IgD-negative memory B cell (primary cell): Measurements from ENCODE around the gene CBARP. TPM values are rescaled to one million over a fixed set of nuclear protein-coding genes. Genes with fewer than 3 reads are reported as not detected.

Source experiments
- H3K27ac Mint-ChIP-seq, 3 donors: one replicate each; pipeline ENCODE4 v1.8.0; 2020 to 2022; ENCODE audit warnings: mild to moderate bottlenecking in 3 of 3, mixed read lengths in 3 of 3, moderate library complexity in 1 of 3
- H3K27me3 Mint-ChIP-seq: one replicate; pipeline ENCODE4 v1.8.0; 2021; ENCODE audit warnings: mixed read lengths
- H3K36me3 Mint-ChIP-seq: one replicate; pipeline ENCODE4 v1.8.0; 2020; ENCODE audit warnings: mild to moderate bottlenecking, mixed read lengths
- H3K4me1 Mint-ChIP-seq, 3 donors: one replicate each; pipeline ENCODE4 v1.8.0; 2020 to 2022; ENCODE audit warnings: mixed read lengths in 3 of 3, mild to moderate bottlenecking in 1 of 3
- H3K4me3 Mint-ChIP-seq, 4 donors: one replicate each; pipeline ENCODE4 v1.8.0; 2020 to 2022; ENCODE audit warnings: mild to moderate bottlenecking in 4 of 4, mixed read lengths in 4 of 4, moderate library complexity in 3 of 4
- H3K9me3 Mint-ChIP-seq, 3 donors: one replicate each; pipeline ENCODE4 v1.8.0; 2020 to 2021; ENCODE audit warnings: mixed read lengths in 3 of 3, mild to moderate bottlenecking in 1 of 3
- polyA plus RNA-seq: library from polyadenylated mRNA; unstranded; fragments of 300-500 nt; fragmentation: Illumina TruSeq; gene quantifications from one replicate; pipeline ENCODE4 v1.2.3, GENCODE V29; 2021

Gene CBARP
- polyA plus RNA-seq = not detected

- Mint-ChIP-seq H3K4me3 (peak within 1 kb of the TSS; percentile 84 to 94 (median 88)), H3K36me3 (peaks cover 2% of the 10 kb centered on the region), H3K4me1 (peaks cover 5 to 13% (median 12%) of the 10 kb centered on the region in 3 donors), H3K9me3 (peaks cover 0 to 2% (median 0%) of the 10 kb centered on the region in 3 donors), H3K27ac (peak within 1 kb of the TSS; percentile 63 to 95 (median 71)), H3K27me3 (peaks cover 8% of the 10 kb centered on the region)
These were observed at the start of gene CBARP for GRCh38 chr19:1237754-1238368. CBARP (minus strand) TSS chr19:1238005; CDS start chr19:1236100, 1,905 bp downstream.

- Mint-ChIP-seq H3K36me3 (no peaks in the 10 kb centered on the region), H3K9me3 (peaks cover 0 to 2% (median 0%) of the 10 kb centered on the region in 3 donors), H3K4me1 (peaks cover 0 to 7% (median 2%) of the 10 kb centered on the region in 3 donors), H3K4me3 (peak overlapping the region in 2 of 4 donors; percentile 62 to 86), H3K27me3 (peaks cover 35% of the 10 kb centered on the region), H3K27ac (no peak overlapping the region)
These were observed 48.9 kb upstream of the CBARP start for GRCh38 chr19:1286487-1287353.

- Mint-ChIP-seq H3K36me3 (no peaks in the 10 kb centered on the region), H3K4me1 (peaks cover 0 to 7% (median 2%) of the 10 kb centered on the region in 3 donors), H3K27ac (peak within 1 kb of the TSS in 1 of 3 donors; percentile 51), H3K9me3 (peaks cover 0 to 2% (median 0%) of the 10 kb centered on the region in 3 donors), H3K27me3 (peaks cover 33% of the 10 kb centered on the region), H3K4me3 (peak within 1 kb of the TSS; percentile 32 to 86 (median 49))
These were observed 48.0 kb upstream of the CBARP start, which contains the start of gene EFNA2 for GRCh38 chr19:1285737-1286360. EFNA2 (plus strand) TSS chr19:1285873; CDS start chr19:1286169, 296 bp downstream.

- Mint-ChIP-seq H3K27me3 (peaks cover 33% of the 10 kb centered on the region), H3K27ac (peak overlapping the region in 1 of 3 donors; percentile 51)
These were observed 47.4 kb upstream of the CBARP start for GRCh38 chr19:1284979-1285736.

GRCh38 chr19:1284293-1284978 is 46.6 kb upstream of the CBARP start:
- peaks cover 34% of the 10 kb centered on the region for H3K27me3 Mint-ChIP-seq
- H3K9me3 Mint-ChIP-seq = peaks cover 0 to 2% (median 0%) of the 10 kb centered on the region in 3 donors
- peaks cover 4 to 13% (median 6%) of the 10 kb centered on the region in 3 donors for H3K4me1 Mint-ChIP-seq
- peaks cover 4% of the 10 kb centered on the region for H3K36me3 Mint-ChIP-seq
- H3K4me3 Mint-ChIP-seq = peak overlapping the region in 3 of 4 donors; percentile 5 to 80 (median 36)
- H3K27ac Mint-ChIP-seq = peak overlapping the region in 1 of 3 donors; percentile 51

More at GRCh38 chr19:1284979-1285736, 47.4 kb upstream of the CBARP start:
- peaks cover 0 to 2% (median 0%) of the 10 kb centered on the region in 3 donors for H3K9me3 Mint-ChIP-seq
- H3K36me3 Mint-ChIP-seq = peaks cover 2% of the 10 kb centered on the region
- peaks cover 0 to 9% (median 2%) of the 10 kb centered on the region in 3 donors for H3K4me1 Mint-ChIP-seq
- H3K4me3 Mint-ChIP-seq = peak overlapping the region in 3 of 4 donors; percentile 32 to 36 (median 33)

- Mint-ChIP-seq H3K4me3 (peak overlapping the region in 1 of 4 donors; percentile 36), H3K4me1 (peaks cover 5 to 13% (median 6%) of the 10 kb centered on the region in 3 donors), H3K9me3 (peaks cover 0 to 2% (median 0%) of the 10 kb centered on the region in 3 donors), H3K27ac (no peak overlapping the region), H3K36me3 (peaks cover 4% of the 10 kb centered on the region), H3K27me3 (peaks cover 30% of the 10 kb centered on the region)
These were observed 46.1 kb upstream of the CBARP start for GRCh38 chr19:1283917-1284292.

- H3K4me3 Mint-ChIP-seq = peak overlapping the region in 2 of 4 donors; percentile 12 to 39
- peaks cover 4% of the 10 kb centered on the region for H3K36me3 Mint-ChIP-seq
- H3K9me3 Mint-ChIP-seq = peaks cover 0 to 2% (median 0%) of the 10 kb centered on the region in 3 donors
- H3K4me1 Mint-ChIP-seq = peaks cover 5 to 13% (median 6%) of the 10 kb centered on the region in 3 donors
- no peak overlapping the region for H3K27ac Mint-ChIP-seq
- peaks cover 29% of the 10 kb centered on the region for H3K27me3 Mint-ChIP-seq
These were observed 45.6 kb upstream of the CBARP start for GRCh38 chr19:1283207-1283916.

GRCh38 chr19:1282588-1283206 is 44.9 kb upstream of the CBARP start:
- Mint-ChIP-seq H3K4me3 (peak overlapping the region in 2 of 4 donors; percentile 12 to 39), H3K36me3 (peaks cover 6% of the 10 kb centered on the region), H3K27ac (no peak overlapping the region), H3K9me3 (peaks cover 0 to 2% (median 0%) of the 10 kb centered on the region in 3 donors), H3K4me1 (peaks cover 5 to 13% (median 6%) of the 10 kb centered on the region in 3 donors), H3K27me3 (peaks cover 25% of the 10 kb centered on the region)

GRCh38 chr19:1281569-1282287 is 43.9 kb upstream of the CBARP start:
- Mint-ChIP-seq H3K36me3 (peaks cover 6% of the 10 kb centered on the region), H3K9me3 (peaks cover 0 to 2% (median 0%) of the 10 kb centered on the region in 3 donors), H3K4me1 (peaks cover 5 to 15% (median 9%) of the 10 kb centered on the region in 3 donors), H3K27me3 (peaks cover 24% of the 10 kb centered on the region), H3K4me3 (peak overlapping the region in 1 of 4 donors; percentile 52), H3K27ac (no peak overlapping the region)

- peaks cover 6% of the 10 kb centered on the region for H3K36me3 Mint-ChIP-seq
- H3K27me3 Mint-ChIP-seq = peaks cover 20% of the 10 kb centered on the region
- peak overlapping the region in 1 of 3 donors; percentile 92 for H3K27ac Mint-ChIP-seq
- peaks cover 5 to 15% (median 12%) of the 10 kb centered on the region in 3 donors for H3K4me1 Mint-ChIP-seq
- H3K4me3 Mint-ChIP-seq = peak overlapping the region in 1 of 4 donors; percentile 50
- H3K9me3 Mint-ChIP-seq = peaks cover 0 to 2% (median 0%) of the 10 kb centered on the region in 3 donors
These were observed 43.1 kb upstream of the CBARP start for GRCh38 chr19:1280636-1281568.

GRCh38 chr19:1279782-1280341 is 42.1 kb upstream of the CBARP start:
- H3K27me3 Mint-ChIP-seq = peaks cover 17% of the 10 kb centered on the region
- peaks cover 10 to 14% (median 12%) of the 10 kb centered on the region in 3 donors for H3K4me1 Mint-ChIP-seq
- peak overlapping the region in 2 of 4 donors; percentile 82 to 84 for H3K4me3 Mint-ChIP-seq
- peaks cover 6% of the 10 kb centered on the region for H3K36me3 Mint-ChIP-seq
- H3K27ac Mint-ChIP-seq = peak overlapping the region; percentile 63 to 92 (median 90)
- peaks cover 0 to 2% (median 0%) of the 10 kb centered on the region in 3 donors for H3K9me3 Mint-ChIP-seq
